Osteocyte (in vitro differentiated cells): ENCODE data around the gene MYO15B. TPM values are rescaled to one million over a fixed set of nuclear protein-coding genes. Genes with fewer than 3 reads are reported as not detected.

Source experiments
- DNase-seq: peaks from one replicate; pipeline ENCODE4 v3.0.0; 2021; ENCODE audit warnings: mixed read lengths; ENCODE audit not compliant: unreplicated experiment; ENCODE audit errors: extremely low spot score
- H3K27ac Mint-ChIP-seq: one replicate; pipeline ENCODE4 v1.8.0; 2021; ENCODE audit warnings: mild to moderate bottlenecking, mixed read lengths; ENCODE audit not compliant: unreplicated experiment
- H3K27me3 Mint-ChIP-seq: one replicate; pipeline ENCODE4 v1.8.0; 2021; ENCODE audit warnings: mixed read lengths; ENCODE audit not compliant: unreplicated experiment
- H3K36me3 Mint-ChIP-seq: one replicate; pipeline ENCODE4 v1.8.0; 2021; ENCODE audit warnings: mixed read lengths; ENCODE audit not compliant: unreplicated experiment
- H3K4me1 Mint-ChIP-seq: one replicate; pipeline ENCODE4 v1.8.0; 2021; ENCODE audit warnings: mixed read lengths; ENCODE audit not compliant: unreplicated experiment
- H3K4me3 Mint-ChIP-seq: one replicate; pipeline ENCODE4 v1.8.0; 2021; ENCODE audit warnings: mild to moderate bottlenecking, moderate library complexity, mixed read lengths; ENCODE audit not compliant: unreplicated experiment
- H3K9me3 Mint-ChIP-seq: one replicate; pipeline ENCODE4 v1.8.0; 2021; ENCODE audit warnings: mixed read lengths; ENCODE audit not compliant: unreplicated experiment
- long read RNA-seq: library from polyadenylated mRNA; unstranded; transcript quantifications from one replicate; pipeline ENCODE4 v2.0.0, GENCODE V29; 2021
- total RNA-seq: library from RNA; stranded (reverse); gene quantifications from 2 replicates; pipeline ENCODE4 v1.2.1, GENCODE V29; 2021
- TF ChIP-seq, protein P1 (sequence below): fragments of 200-600 bp; sonication (generic); IDR thresholded peaks from 2 replicates; pipeline ENCODE4 v1.5.0; 2021; ENCODE audit warnings: antibody characterized with exemption, mild to moderate bottlenecking, moderate library complexity

The MYO15B gene
- 40.8 and 42.5 TPM in 2 replicates for total RNA-seq
- long read RNA-seq, partial matches to known transcripts, result 1 of 2 reads
- long read RNA-seq, other reads (novel, unspliced or antisense), result 1 of 2 reads

DNA sequence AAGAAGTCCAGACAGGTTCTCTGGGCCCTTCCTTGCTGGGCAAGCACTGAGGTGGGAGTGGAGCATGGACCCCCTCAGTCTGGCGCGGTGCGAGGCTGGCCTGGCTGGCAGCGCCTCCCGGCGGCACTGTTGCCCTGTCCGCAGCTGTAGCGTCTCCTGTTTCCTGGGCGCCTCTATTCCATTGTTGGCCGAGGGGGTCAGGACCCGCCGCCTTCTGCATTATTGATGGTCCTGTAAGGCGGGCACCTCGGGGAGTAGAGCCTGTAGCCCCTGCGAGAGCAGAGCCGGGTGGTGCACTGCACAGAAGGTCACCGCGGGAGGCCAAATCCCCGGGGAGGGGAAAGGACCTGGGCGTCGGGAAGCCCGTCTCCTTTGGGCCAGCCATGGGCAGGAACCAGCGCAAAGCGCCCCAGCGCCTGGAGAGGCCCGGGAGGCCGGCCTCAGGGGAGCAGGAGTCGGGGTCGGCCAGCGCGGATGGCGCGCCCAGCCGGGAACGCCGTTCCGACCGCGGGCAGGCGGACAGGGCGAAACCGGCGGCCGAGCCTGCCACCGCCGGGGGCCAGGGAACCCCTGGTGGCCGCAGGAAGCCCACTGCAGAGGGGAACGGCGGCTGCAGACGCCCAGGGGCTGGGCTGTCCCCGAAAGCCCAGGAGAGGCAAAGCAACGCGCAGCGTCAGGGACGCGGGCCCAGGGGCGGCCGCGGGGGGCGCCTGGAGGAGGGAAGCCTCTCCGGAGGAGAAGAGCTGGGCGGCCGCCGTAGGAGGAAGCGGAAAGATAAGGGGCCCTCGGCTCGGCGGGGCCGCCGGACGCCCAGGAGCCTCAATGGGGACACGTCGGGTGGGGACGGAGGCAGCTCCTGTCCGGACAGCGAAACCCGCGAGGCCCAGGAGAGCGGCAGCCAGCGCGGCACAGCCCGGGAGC lies at the start of gene MYO15B:
TSS of gene MYO15B (plus strand) at position 126 of the 921 bp plus-strand sequence. CDS start at position 384, 258 bp downstream.
- Mint-ChIP-seq H3K27me3 (peaks cover 4% of the 10 kb centered on the region), H3K4me1 (peaks cover 3% of the 10 kb centered on the region), H3K36me3 (no peaks in the 10 kb centered on the region), H3K4me3 (peak within 1 kb of the TSS; percentile 44), H3K27ac (no peak within 1 kb of the TSS), H3K9me3 (no peaks in the 10 kb centered on the region)
- no peak for DNase-seq
- TF ChIP-seq, protein P1, sequence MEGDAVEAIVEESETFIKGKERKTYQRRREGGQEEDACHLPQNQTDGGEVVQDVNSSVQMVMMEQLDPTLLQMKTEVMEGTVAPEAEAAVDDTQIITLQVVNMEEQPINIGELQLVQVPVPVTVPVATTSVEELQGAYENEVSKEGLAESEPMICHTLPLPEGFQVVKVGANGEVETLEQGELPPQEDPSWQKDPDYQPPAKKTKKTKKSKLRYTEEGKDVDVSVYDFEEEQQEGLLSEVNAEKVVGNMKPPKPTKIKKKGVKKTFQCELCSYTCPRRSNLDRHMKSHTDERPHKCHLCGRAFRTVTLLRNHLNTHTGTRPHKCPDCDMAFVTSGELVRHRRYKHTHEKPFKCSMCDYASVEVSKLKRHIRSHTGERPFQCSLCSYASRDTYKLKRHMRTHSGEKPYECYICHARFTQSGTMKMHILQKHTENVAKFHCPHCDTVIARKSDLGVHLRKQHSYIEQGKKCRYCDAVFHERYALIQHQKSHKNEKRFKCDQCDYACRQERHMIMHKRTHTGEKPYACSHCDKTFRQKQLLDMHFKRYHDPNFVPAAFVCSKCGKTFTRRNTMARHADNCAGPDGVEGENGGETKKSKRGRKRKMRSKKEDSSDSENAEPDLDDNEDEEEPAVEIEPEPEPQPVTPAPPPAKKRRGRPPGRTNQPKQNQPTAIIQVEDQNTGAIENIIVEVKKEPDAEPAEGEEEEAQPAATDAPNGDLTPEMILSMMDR, result peak; percentile 9

DNA sequence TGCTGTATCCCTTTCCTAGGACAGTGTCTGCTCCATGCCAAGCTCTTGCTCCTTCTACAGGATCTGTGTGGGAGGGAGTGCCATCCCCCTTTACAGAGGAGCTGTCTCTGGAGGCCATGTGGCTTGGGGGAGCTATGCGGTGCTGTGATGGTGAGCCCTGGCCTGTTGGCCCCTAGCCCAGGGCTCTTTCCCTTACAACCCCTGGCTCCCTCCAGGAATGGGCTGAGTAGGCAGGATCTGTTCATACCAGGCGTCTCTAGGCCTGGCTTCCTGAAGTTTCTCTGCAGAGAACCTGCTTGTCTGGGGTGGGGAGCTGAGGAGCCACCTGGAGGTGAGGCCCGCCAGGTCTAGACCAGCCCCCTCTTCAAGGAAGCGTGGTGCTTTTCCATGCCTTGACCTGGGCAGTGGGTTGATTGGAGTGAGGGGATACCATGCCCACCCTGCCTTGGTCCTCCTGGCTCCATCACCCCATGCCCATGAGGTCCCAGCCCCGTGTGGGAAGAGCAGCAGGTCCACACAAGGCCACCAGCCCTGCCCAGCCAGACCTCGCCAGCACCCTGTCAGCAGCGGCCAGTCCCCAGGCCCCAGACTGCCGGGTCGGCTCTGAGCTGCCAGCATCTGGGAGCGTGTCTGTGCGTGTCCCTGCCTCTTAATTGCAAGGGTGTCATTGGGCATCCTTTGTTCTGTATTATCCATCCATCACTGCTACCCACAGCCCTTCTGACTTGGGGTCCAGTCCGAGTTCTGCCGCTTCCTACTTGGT lies 47.5 kb upstream of the MYO15B start:
- H3K27me3 Mint-ChIP-seq, result peaks cover 7% of the 10 kb centered on the region
- no peaks in the 10 kb centered on the region for H3K9me3 Mint-ChIP-seq
- no peaks in the 10 kb centered on the region for H3K4me1 Mint-ChIP-seq
- no peak overlapping the region for H3K4me3 Mint-ChIP-seq
- no peak for DNase-seq
- no peak overlapping the region for H3K27ac Mint-ChIP-seq
- TF ChIP-seq, protein P1, result no peak
- no peaks in the 10 kb centered on the region for H3K36me3 Mint-ChIP-seq

DNA sequence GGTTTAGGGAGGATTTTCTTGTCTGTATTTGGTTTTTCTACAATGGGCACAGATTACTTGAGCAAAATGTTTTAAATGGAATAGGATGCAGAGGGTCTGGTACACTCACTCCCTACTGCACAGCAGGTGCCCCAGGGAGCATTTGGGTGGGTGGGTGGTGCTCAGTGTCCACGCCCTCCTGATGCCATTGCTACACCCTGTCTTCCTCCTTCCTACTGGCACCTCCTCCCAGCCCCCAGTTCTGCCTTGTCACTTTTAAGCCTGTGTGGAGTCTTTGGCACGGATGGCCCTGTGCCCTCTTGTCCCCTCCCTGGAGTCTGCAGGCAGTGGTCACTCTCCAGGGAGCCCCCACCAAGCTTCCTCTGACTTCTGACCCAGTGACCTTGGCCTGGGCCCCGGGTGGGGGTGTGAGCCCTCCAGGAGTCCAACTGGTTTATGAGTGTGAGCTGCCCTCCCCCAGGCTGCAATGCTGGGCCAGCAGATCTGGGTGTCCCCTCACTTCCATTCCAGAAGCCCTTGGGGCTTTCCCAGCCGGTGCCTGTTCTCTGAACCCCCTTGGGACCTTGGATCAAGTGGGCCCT lies 46.6 kb upstream of the MYO15B start:
- Mint-ChIP-seq H3K36me3 (no peaks in the 10 kb centered on the region), H3K4me1 (no peaks in the 10 kb centered on the region), H3K9me3 (no peaks in the 10 kb centered on the region), H3K4me3 (no peak overlapping the region), H3K27ac (no peak overlapping the region), H3K27me3 (peaks cover 7% of the 10 kb centered on the region)
- DNase-seq, result no peak
- TF ChIP-seq, protein P1, result no peak

DNA sequence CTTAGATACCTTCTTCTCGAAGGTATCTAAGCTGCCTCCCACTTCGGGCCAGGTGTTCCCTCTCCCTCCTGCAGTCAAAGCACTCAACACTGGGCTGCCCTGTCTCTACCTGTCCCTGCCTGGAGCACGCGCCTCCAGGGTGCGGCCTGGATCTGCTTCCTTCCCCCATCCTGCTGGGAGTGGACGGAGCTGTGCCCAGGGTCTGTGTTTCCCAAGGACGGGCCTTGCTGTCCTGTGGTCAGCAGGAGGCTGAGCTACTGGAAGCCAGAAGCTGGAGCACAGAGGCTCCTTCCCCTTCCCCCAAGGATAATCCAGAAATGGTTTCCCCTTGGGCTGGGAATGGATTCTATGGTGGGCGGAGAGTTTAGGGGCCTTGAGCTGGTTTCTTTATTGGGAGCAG lies 45.4 kb upstream of the MYO15B start:
- H3K27me3 Mint-ChIP-seq, result peaks cover 7% of the 10 kb centered on the region

More for the DNA sequence above, 45.4 kb upstream of the MYO15B start:
- no peak for DNase-seq
- H3K9me3 Mint-ChIP-seq, result no peaks in the 10 kb centered on the region
- TF ChIP-seq, protein P1, result no peak
- no peaks in the 10 kb centered on the region for H3K4me1 Mint-ChIP-seq
- H3K4me3 Mint-ChIP-seq, result no peak overlapping the region
- H3K27ac Mint-ChIP-seq, result no peak overlapping the region
- no peaks in the 10 kb centered on the region for H3K36me3 Mint-ChIP-seq
